ENCODE data around the gene SLCO2A1. TPM values are rescaled to one million over a fixed set of nuclear protein-coding genes. Genes with fewer than 3 reads are reported as not detected.

Gene SLCO2A1
- total RNA-seq, 1 donor from 2014 or later: 0.33 TPM

DNA sequence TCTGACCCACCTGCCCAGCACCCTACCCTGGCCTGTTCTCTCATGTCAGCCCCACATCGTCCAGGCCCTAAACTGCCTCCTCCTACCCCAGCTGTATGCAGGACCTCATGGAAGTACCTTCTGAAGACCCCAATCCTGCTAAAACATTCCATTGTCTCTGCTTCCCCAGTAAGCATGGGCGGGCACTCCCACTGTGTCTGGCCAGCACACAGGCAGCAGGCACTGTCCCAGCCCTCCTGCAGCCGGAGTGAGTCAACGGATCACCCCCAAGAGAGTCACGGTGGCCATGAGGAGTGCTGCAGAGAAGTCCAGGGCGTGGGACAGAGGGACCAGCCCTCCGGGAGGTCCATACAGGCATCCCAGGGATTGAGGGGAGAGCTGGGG is 36.4 kb upstream of the SLCO2A1 start:
- Mint-ChIP-seq H3K36me3 (ENCODE audit: low read depth) (peaks cover 3% of the 10 kb centered on the region), H3K27me3 (ENCODE audit: low read depth) (no peaks in the 10 kb centered on the region), H3K27ac (ENCODE audit: unreplicated experiment) (peak overlapping the region; percentile 72), H3K4me3 (no peak overlapping the region), H3K4me1 (peaks cover 41% of the 10 kb centered on the region), H3K9me3 (peaks cover 7% of the 10 kb centered on the region)
- no peak for TF ChIP-seq CTCF (conservative IDR thresholded peaks at IDR 0.05)
- DNase-seq (ENCODE audit: low read depth, low spot score): no peak

DNA sequence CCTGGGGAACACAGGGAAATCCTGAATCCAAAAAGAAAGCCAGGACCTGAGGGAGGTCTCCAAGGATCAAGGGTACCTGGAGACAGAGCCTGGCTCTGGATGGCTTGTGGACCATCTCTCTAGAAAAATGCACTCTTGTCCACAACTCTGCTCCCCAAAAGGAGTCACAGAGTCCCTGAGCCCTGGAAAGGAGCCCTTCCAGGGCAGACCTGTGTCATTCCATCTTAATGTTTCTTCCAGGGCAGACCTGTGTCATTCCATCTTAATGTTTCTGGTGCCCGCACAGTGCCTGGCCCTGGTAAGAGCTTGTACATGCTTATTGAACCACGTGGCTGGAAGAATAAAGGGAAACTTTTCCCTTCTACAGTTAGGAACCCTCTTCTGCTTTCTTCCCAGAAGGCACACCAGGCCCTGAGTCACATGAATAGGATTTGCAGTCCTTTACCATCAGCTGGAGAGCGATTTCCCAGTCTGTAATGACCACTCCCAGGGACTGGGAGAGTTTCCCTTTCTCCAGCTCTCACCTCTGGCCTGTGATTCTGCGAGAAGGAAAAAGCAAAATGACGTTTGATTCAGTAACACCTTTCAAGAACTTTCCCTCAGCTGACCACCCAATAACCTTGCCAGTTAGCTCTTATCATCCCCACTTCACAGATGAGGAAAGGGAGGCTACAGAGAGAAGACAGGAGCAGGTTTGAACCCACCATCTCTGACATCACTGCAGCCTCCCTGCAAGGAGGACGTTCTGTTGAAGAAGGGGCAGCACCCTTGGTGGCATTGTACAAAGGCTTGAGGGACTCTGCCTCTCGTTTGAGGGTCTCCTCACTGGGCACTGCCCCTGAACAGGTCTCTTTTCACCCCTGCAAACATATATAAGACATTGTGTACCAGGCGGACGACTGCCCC is 35.8 kb upstream of the SLCO2A1 start:
- Mint-ChIP-seq H3K9me3 (peaks cover 7% of the 10 kb centered on the region), H3K4me3 (no peak overlapping the region), H3K27ac (ENCODE audit: unreplicated experiment) (peak overlapping the region; percentile 72), H3K27me3 (ENCODE audit: low read depth) (no peaks in the 10 kb centered on the region), H3K4me1 (peaks cover 42% of the 10 kb centered on the region), H3K36me3 (ENCODE audit: low read depth) (peaks cover 3% of the 10 kb centered on the region)
- no peak for TF ChIP-seq CTCF (conservative IDR thresholded peaks at IDR 0.05)
- DNase-seq (ENCODE audit: low read depth, low spot score): no peak

- H3K4me3 Mint-ChIP-seq: no peak overlapping the region
- no peak for TF ChIP-seq CTCF (conservative IDR thresholded peaks at IDR 0.05)
- no peaks in the 10 kb centered on the region for H3K36me3 Mint-ChIP-seq (ENCODE audit: low read depth)
- no peak overlapping the region for H3K27ac Mint-ChIP-seq (ENCODE audit: unreplicated experiment)
- no peaks in the 10 kb centered on the region for H3K27me3 Mint-ChIP-seq (ENCODE audit: low read depth)
- no peak for DNase-seq (ENCODE audit: low read depth, low spot score)
- peaks cover 5% of the 10 kb centered on the region for H3K9me3 Mint-ChIP-seq
- peaks cover 50% of the 10 kb centered on the region for H3K4me1 Mint-ChIP-seq
These were observed 34.4 kb upstream of the SLCO2A1 start for GRCh38 chr3:134064081-134064480.

GRCh38 chr3:134061401-134061800 is 31.7 kb upstream of the SLCO2A1 start:
- Mint-ChIP-seq H3K27ac (ENCODE audit: unreplicated experiment) (peak overlapping the region; percentile 93), H3K9me3 (no peaks in the 10 kb centered on the region), H3K27me3 (ENCODE audit: low read depth) (no peaks in the 10 kb centered on the region), H3K36me3 (ENCODE audit: low read depth) (no peaks in the 10 kb centered on the region), H3K4me1 (peaks cover 63% of the 10 kb centered on the region), H3K4me3 (no peak overlapping the region)
- TF ChIP-seq CTCF (conservative IDR thresholded peaks at IDR 0.05): no peak
- DNase-seq (ENCODE audit: low read depth, low spot score): no peak

- H3K4me1 Mint-ChIP-seq: peaks cover 63% of the 10 kb centered on the region
- peak overlapping the region; percentile 35 for H3K4me3 Mint-ChIP-seq
- H3K9me3 Mint-ChIP-seq: no peaks in the 10 kb centered on the region
- DNase-seq (ENCODE audit: low read depth, low spot score): no peak
- TF ChIP-seq CTCF (conservative IDR thresholded peaks at IDR 0.05): no peak
- no peaks in the 10 kb centered on the region for H3K27me3 Mint-ChIP-seq (ENCODE audit: low read depth)
- no peaks in the 10 kb centered on the region for H3K36me3 Mint-ChIP-seq (ENCODE audit: low read depth)
- peak overlapping the region; percentile 64 for H3K27ac Mint-ChIP-seq (ENCODE audit: unreplicated experiment)
These were observed 31.0 kb upstream of the SLCO2A1 start for GRCh38 chr3:134060561-134061385.

All from neural crest cell (in vitro differentiated cells).